ENCODE data around the gene CLDN4.
"Not testable (repeated sequence)": the region's sequence is repeated elsewhere in the genome, so short reads cannot be mapped to it uniquely, and the experiment has no call there.

GRCh38 chr7:73837167-73837566, 6.4 kb downstream of the CLDN4 start:
- not testable (repeated sequence) for TF ChIP-seq CTCF (IDR thresholded peaks at IDR 0.05; ENCODE audit: insufficient read depth, low read length); POLR2AphosphoS5 (IDR thresholded peaks at IDR 0.05; ENCODE audit: low read depth); REST (IDR thresholded peaks at IDR 0.05; ENCODE audit: insufficient replicate concordance, low read depth); GABPA (IDR thresholded peaks at IDR 0.05; ENCODE audit: low read depth)
